GM19351 (cell line): ENCODE data around the gene SCAMP4.

Experiments used
- ATAC-seq: cut with Tn5 transposase; IDR thresholded peaks from one replicate; pipeline ENCODE4 v1.9.1; 2021; ENCODE audit warnings: mild to moderate bottlenecking, moderate library complexity; ENCODE audit not compliant: unreplicated experiment

SCAMP4 gene

DNA sequence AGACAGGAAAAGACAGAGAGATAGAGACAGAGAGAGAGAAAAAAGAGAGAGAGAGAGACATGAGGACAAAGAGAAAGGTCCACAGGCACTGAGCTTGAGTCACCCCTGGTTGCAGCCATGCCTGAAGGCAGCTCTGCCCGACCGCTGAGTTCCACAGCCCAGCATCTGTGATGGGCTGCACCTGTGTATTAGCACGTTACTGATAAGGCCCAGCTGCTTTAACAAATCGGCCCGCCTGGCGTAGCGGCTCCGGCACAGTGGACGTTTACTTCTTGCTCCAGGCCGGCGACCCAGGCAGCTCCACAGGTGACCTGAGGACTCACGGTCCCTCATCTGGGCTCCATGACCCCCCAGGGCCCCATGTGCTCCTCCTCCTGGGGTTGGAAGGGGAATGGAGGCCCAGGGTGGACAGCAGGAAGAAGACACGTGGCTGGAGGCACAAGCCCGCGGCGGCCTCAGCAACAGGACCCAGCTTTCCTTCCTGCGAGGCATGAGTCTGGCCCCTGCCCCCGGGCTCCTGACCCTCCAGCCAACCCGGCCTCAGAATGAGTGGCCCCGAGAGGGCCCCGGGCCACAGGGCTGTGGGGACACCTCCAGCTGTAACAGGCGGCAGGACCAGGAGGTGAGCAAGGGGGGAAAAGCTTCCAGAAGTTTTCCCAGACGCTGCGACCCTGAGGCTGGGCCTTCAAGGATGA lies 31.9 kb downstream of the SCAMP4 start:
- no peak for ATAC-seq

DNA sequence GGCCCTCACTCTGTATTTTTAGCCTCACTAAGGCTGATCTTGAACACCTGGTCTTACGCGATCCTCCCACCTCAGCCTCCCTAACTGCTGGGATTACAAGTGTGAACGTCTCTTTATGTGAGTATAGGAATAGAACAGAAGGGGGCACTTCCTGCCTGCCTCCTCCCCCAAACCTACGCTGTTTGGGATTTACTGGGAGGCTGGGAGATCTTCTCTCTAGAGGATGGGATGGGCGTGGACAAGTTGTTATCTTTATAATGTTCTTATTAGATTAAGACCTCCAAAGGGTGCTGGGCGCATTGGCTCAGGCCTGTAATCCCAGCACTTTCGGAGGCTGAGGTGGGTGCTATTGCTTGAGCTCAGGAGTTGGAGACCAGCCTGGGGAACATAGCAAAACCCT lies 32.9 kb downstream of the SCAMP4 start:
- ATAC-seq: no peak

DNA sequence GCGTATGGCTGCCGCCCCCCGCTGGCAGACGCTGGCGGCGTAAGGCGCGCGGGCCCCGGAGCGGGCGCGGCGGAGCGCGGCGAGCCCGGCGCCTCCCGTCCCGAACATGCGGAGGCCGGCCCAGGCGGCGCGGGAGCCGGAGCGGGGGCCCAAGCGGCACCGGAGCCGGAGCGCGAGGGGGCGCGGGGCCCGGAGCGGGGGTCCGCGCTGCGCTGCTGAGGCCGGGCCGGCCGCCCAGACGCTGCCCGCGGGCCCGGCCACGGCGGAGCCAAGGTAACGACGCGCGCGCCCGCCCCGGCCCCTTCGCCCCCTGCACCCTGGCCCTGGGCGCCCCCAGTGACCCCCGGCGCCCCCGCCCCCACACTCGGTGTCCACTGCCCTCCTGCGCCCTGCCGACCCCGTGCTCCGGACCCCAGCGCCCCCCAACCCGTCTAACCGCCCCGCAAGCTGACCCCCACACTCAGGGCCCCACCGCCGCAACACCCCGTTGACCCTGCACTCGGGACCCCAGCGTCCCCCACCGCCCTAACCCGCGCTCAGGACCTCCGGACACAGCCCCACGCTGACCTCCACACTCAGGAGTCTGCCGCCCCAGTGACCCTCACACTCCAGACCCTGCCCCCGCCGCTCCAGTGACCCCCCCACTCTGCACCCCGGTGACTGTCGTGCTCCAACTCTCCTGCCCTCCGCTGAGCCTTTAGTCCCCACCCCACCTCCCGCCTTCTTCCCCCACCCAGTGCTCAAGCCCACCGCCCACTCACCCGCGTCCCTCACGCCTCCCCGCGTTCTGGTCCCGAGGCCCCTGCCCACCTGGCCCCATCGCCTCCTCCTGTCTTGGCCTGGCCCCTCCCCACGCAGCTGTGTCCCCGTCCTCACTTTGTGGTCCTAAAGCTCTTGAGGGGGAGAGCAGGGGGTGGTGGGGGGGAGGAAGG lies 36.2 kb downstream of the SCAMP4 start, which contains the start of gene CSNK1G2:
CSNK1G2 (plus strand) TSS at position 27 of the 932 bp plus-strand sequence. CDS start 28,601 bp downstream, outside the sequence.
- ATAC-seq: no peak

DNA sequence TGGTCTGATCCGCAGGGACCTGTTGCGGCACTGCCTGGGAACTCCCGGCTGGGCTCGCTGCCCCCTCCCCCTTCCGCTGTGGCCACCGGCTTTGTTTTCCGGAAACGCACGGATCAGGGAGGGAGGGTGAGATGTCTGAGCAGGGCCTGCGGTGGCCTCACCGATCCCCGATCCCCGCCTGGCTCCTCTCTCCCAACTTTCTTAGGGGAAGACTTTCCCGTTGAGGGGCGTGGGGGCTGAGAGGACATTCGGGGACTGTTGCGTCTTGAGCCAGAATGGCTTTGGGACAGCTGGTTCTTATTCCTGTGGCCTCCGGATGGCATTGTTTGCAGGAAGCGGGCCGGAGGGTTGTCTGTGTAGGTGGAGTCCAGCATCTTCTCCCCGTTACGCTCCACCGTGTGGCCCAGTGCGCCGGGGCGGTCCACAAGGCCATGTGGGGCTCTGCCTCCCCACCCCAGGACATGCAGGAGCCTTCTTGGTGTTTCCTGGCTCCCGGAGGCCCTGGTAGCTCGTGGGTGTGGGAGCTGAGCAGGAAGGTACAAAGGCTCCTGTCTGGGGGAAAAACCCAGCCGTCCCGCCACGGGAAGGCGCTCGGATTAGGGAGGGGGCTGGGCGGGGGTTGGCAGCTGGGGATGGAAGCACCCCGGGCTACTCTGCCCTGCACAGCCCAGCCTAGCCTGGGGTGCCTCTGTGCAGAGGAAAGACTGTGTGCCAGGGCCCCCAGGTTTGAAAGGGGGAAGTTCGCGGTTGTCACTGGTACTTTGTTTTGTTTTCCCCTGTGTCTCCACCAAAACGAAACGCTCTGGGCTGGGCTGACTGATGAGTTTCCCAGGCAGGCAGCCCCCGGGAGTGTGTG lies 37.1 kb downstream of the SCAMP4 start:
- no peak for ATAC-seq

DNA sequence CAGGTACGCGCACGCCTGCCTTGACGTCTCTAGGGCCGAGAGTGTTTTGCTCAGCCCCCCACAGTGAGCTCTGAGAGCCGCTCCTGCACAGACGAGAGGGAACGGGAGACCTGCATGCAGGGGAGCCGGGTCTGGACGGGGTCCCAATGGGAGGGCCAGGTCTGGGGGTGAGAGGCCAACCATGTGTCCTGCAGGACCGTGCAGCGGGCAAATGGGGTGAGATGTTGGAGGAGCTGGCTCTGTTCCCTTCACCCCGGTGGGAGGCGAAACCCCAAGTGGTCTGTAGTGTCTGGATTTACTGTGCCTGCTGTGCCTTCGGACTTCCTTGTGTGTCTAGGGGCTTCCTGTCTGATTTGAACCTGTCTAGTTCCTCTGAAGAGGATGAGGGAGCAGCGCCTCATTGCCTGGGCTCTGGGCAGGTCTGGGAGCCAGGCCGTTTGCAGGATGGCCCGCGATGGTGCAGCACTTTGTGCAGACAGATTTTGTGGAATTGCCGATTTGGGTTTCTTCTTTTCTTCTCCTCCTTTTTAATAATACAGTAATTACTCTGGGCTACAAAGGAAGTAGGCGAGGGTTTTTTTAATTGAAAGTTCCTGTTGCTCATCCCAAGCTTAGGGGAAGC lies 37.8 kb downstream of the SCAMP4 start:
- no peak for ATAC-seq

DNA sequence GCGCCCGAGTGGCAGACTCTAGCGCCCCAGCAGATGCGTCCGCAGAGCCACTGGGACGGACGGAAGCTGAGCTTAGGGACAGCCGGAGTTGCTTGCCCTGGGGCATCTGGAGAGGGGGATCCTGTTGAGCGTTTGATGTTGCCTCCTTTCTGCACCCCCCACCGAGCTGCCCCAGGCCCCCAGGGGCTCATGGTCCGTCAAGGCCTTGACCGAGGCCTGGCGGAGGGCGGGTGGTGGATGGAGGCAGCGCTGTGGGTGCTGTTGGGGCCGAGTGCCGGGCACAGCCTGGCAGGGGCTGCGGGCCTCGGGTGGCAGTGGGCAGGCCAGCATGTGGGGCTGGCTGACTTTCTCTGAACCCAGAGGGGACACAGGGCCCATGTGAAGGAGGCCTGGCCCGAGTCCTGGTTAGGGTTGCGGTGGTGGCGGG lies 38.5 kb downstream of the SCAMP4 start:
- ATAC-seq: no peak

DNA sequence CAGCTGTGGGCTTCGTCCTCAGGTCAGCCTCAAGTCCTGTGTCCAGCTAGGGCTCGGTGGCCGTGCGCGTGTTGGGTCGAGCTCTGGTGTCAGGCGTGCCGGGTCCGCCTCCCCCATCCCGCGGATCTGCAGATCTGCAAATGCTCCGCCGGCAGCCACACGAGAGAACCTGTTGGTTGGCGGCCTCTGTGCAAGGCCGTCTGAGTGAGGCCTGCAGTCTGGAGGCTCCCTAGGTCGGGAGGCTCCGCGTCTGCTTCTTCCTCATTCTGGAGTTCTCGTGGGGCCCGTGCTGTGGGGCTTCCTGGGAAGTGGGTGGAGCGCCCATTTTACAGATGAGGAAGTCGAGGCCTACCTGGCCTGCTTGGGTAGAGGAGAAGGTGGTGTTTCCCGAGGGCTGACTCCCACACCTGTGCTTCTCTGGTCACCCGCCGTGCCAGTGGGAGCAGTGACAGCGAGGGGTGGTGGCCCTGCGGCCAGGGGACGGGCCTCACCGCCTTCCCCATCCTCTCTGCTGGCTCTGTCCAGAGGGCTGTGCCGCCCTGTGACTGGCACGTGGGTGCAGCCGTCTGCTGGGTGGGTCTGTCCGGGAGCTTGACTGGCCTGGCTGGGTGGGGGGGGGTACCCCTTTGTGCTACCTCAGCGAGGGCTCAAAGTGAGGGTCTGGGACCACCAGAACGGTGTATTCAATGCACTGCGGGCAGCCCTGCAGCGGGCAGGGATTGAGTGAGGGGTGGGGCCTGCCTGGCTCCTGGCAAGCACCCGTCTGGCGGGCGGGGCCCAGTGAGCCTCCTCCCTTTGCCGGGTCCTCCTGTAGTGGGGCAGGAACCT lies 39.1 kb downstream of the SCAMP4 start:
- no peak for ATAC-seq

DNA sequence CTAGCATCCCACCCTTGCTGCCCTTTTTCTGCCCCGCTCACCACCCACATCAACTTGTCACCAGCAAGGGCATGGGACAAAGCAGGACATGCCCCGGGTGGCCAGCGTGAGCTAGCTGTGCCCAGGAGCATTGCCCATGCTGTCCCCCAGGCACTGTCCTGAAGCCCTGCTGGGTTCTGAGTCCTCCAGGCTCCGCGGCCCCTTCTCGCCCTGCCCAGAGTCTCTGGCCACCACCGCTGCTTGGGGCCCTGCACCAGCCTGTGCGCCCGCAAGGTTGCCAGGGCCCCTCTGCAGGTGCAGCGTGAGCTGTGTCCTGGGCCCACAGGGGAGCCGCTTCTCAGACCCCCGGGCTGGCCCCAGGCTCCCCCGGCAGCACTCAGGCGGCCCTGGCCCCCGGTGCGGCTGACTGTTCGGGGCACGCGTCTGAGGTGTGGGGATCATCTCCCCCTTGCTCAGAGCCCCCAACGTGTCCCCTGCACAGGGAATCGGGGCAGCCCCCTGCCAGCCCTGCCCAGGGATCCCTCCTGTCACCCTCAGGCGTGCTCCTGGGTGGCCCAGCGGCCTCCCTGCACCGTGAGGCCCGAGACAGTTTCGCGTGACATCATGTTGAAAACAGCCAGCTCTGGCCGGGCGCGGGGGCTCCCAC lies 39.8 kb downstream of the SCAMP4 start:
- ATAC-seq: no peak

DNA sequence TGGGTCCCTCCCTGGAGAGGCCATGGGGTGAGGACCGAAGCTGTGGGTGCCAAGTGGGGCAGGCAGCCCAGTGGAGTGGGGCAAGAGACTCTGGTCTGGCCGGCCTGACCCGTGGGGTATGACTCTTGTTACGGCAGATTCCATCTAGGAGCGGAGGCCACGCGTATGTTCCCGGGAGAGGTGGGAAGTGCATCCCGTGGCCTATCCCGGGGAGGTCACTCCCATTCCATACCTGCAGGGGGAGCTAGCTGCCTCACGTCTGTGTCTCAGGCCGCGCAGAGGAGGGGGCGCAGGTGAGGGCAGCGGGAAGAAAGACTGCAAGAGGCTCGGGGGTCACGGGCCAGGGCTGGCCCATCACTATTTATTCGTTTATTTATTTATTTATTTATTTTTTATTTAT lies 40.7 kb downstream of the SCAMP4 start:
- no peak for ATAC-seq

DNA sequence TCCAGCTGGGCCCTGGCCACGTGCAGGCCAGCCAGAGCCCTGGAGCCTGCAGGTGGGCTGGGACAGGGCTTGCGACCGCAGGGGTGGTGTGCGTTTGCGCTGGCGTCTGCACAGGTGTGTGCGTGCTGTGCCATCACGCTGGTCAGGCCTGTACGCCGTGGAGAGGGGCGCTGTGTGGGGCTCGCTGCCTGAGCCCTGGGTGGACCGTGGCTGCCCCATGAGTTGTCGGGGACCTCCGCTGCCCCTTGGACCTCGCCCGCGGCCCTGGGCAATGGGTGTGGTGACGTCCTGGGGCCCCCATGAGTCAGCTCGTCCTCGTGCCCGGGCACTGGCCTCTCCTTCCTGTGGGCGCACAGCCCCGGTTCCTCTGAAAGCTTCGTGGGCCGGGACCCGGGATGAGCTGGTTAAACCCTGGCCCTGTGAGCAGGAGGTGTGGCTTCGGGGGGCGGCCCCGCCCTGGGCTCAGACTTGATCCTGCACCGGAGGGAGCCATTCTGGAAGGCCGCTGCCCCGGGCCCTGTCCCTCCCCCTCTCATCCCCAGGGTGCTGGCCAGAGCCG lies 42.5 kb downstream of the SCAMP4 start:
- ATAC-seq: no peak

DNA sequence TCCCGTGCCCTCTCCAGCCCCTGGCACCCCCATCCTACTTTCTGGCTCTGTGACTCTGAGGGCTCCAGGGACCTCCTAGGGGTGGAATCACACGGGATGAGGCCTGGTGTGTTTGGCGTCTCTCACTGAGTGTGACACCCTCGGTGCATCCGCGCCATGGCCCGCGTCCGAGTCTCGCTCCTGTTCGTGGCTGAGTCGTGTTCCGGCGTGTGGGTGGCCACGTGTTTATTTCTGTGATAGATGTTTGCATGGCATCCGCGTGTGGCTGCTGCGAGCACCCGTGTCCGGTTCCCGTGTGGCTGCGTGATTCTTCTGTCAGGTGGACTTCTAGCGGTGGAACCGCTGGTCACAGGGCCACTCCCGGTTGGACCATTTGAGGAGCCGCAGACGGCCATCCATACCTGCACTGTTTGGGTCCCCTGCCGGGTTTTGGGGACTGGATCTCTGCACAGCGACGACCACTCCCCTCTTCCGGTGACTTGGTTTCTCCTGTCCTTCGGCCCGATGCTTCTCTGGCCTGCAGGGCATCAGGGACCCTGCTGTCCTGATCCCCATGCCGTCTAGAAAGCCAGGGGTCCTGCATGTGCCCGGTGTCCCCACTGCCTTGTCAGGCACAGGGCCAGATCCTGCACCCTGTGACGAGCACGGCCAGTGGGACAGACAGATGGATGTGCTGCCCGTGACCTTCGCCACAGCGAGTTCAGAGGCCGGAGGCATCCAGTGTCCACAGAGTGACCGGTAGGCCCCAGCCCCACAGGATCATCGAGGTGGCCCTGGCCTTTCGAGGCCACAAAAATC lies 44.3 kb downstream of the SCAMP4 start:
- ATAC-seq: no peak

DNA sequence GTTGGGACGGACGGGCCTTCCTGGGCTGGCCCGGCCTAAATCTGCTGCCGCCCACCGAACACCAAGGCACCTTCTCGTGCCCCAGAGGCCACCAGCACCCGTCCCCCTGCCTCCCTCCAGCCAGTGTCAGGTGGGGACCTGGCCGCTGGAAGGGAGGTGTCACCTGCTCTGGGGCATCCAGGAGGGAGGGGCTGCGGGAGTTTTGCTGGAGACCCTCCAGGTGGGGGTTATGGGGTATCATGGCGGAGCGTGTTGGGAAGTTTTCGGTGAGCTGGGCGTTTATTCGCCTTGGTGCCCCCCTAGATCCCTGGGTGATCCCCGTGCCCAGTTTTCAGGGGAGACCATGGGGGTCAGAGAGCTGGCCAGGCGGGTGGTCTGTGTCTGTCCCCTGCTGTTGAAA lies 45.4 kb downstream of the SCAMP4 start:
- no peak for ATAC-seq

DNA sequence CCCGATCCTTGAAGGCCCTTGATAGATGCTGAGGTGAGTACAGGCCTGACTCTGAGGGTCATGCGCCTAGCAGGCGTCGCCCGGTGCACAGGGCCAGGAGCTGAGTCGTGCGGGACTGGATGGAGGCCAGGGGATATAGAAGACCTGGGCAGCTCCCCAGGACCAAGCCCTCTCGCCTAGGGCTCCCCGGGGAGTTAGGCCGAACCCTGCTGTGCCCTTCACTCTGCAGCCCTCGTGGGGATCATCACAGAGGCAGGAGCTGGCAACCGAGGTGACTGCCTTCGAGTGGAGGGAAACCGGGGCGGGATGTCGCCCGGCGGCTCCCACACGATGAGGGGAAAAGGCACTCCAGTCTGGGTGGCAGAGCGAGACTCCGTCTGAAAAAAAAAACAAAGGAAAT lies 47.4 kb downstream of the SCAMP4 start:
- ATAC-seq: no peak

DNA sequence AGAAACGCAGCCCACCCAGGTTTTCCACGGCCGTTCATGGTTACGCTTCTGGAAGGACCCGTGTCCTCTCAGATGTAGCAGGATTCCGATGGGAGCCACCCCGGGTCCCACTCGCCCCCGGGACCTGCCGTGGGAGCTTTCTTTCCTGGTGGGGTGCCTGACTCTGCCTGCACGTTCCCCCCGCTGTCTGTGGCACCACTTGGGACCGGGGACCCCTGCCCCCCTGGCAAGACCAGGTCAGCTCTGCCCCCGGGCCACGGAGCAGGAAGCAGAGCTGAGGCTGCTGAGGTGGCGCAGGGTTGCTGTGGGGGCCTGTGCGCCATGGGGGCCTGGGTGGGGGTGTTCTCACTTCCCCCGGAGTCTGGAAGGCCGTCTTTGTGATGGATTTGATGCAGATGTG lies 47.8 kb downstream of the SCAMP4 start:
- ATAC-seq: no peak

DNA sequence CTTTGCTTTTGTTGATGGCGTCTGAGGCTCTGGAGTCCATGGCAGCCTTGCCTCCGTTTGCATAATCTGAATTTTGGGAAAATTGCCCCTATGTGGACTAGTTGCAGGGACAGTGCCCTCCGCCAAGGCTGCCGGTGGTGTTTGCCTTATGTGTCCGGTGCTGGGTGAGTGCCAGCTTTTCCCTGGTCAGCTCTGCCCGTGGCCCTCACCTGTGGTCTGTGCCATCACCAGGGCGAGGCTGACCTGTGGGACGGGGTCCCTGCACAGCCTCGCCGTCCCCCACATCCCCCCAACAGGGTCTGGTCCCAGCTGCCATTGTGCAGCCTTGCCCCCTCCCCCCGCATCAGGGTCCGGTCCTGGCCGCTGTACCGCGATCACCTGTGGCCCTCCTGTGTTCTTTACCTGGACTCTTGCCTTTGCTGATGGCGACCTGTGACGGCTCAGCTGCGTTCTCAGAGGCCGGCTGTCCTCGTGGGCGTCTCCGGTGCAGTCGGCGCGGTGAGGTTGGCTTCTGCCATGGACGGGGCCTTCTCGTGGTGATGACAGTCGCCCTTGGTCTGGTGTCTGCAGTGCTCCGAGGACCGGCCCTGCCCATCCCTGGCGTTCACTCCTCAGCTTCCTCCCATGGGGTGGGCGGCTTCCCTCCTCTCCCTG lies 48.4 kb downstream of the SCAMP4 start:
- ATAC-seq: no peak

DNA sequence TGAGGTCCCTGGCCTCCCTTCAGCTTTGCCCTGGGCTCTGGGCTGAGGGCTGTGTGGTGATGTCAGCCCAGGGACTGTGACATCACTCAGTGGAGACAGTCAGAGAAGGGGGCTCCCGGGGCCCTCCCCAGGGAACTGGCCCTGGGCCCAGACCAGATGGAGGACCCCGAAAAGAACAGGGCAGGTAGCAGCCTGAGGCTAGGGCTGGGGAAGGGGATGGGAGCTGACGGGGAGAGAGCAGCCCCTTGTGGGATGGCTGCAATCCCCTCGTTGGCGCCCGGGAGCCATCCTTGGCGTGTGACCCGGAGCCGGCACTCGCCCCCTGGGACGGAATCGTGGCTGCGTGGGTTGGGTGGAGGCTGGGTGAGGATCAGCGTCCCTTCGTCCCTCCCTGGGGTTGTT lies 49.3 kb downstream of the SCAMP4 start:
- no peak for ATAC-seq
